NCI-H748 treated with DMSO at 0.1 percent for 48 hours (cell line): ENCODE results near the gene PPP1R14C.

ENCODE experiments used
- DNase-seq: peaks from one replicate; lab custom pipeline; 2025; lab: John Stamatoyannopoulos, UW

The PPP1R14C gene

GRCh38 chr6:150271501-150272263, 128.8 kb downstream of the PPP1R14C start:
- no peak for DNase-seq

GRCh38 chr6:150272264-150272975, 129.6 kb downstream of the PPP1R14C start:
- no peak for DNase-seq

GRCh38 chr6:150272976-150273315, 130.1 kb downstream of the PPP1R14C start:
- DNase-seq, result no peak

- DNase-seq, result no peak
These were observed 130.8 kb downstream of the PPP1R14C start for GRCh38 chr6:150273457-150274309.

- DNase-seq, result no peak
These were observed 132.6 kb downstream of the PPP1R14C start for GRCh38 chr6:150275489-150275888.

- DNase-seq, result no peak
These were observed 133.5 kb downstream of the PPP1R14C start for GRCh38 chr6:150276168-150276936.

- no peak for DNase-seq
These were observed 134.3 kb downstream of the PPP1R14C start for GRCh38 chr6:150276937-150277742.

GRCh38 chr6:150279533-150279932, 136.7 kb downstream of the PPP1R14C start:
- DNase-seq, result no peak

- no peak for DNase-seq
These were observed 137.9 kb downstream of the PPP1R14C start for GRCh38 chr6:150280703-150281102.

- DNase-seq, result no peak
These were observed 138.9 kb downstream of the PPP1R14C start for GRCh38 chr6:150281767-150282166.

GRCh38 chr6:150282806-150283205, 140.0 kb downstream of the PPP1R14C start:
- DNase-seq, result no peak

- no peak for DNase-seq
These were observed 143.6 kb downstream of the PPP1R14C start for GRCh38 chr6:150286460-150286859.

- no peak for DNase-seq
These were observed 144.1 kb downstream of the PPP1R14C start for GRCh38 chr6:150286912-150287311.

- DNase-seq, result no peak
These were observed 145.6 kb downstream of the PPP1R14C start for GRCh38 chr6:150288456-150288855.

GRCh38 chr6:150289454-150290071, 146.7 kb downstream of the PPP1R14C start:
- DNase-seq, result no peak

GRCh38 chr6:150290429-150290828, 147.6 kb downstream of the PPP1R14C start:
- DNase-seq, result no peak

GRCh38 chr6:150291968-150292710, 149.3 kb downstream of the PPP1R14C start:
- no peak for DNase-seq

GRCh38 chr6:150293019-150293418, 150.2 kb downstream of the PPP1R14C start:
- DNase-seq, result no peak

GRCh38 chr6:150293423-150294173, 150.8 kb downstream of the PPP1R14C start:
- DNase-seq, result no peak
